PFSK-1 (cell line): ENCODE data around the gene CARNS1.

Experiments used
- FOXP2 ChIP-seq: optimal IDR thresholded peaks from 2 replicates; pipeline ENCODE3; 2011; ENCODE audit warnings: borderline replicate concordance, control low read depth, inconsistent platforms; ENCODE audit not compliant: insufficient read depth; ENCODE audit errors: extremely low read length, extremely low read depth
- POLR2AphosphoS5 ChIP-seq: IDR thresholded peaks from 2 replicates; pipeline ENCODE4 v1.6.1; 2012; ENCODE audit warnings: low read depth, mild to moderate bottlenecking, control low read depth, low read length, moderate library complexity
- SIN3A ChIP-seq: IDR thresholded peaks from 2 replicates; pipeline ENCODE4 v1.6.1; 2012; ENCODE audit warnings: mild to moderate bottlenecking, low read length, moderate library complexity, borderline replicate concordance; ENCODE audit not compliant: insufficient read depth
- TAF1 ChIP-seq: IDR thresholded peaks from 2 replicates; pipeline ENCODE4 v1.6.1; 2012; ENCODE audit warnings: low read length, control low read depth, borderline replicate concordance; ENCODE audit not compliant: insufficient read depth
- TF ChIP-seq, protein P1 (sequence below), 2 experiments: IDR thresholded peaks; 2 replicates each; pipeline versions ENCODE4 v1.6.1 to v1.8.0; 2011 to 2012; ENCODE audit warnings: low read depth in 2 of 2, low read length in 2 of 2, control low read depth in 1 of 2, inconsistent platforms in 1 of 2, mild to moderate bottlenecking in 1 of 2, moderate library complexity in 1 of 2; ENCODE audit not compliant: insufficient read depth in 1 of 2

Gene CARNS1

DNA sequence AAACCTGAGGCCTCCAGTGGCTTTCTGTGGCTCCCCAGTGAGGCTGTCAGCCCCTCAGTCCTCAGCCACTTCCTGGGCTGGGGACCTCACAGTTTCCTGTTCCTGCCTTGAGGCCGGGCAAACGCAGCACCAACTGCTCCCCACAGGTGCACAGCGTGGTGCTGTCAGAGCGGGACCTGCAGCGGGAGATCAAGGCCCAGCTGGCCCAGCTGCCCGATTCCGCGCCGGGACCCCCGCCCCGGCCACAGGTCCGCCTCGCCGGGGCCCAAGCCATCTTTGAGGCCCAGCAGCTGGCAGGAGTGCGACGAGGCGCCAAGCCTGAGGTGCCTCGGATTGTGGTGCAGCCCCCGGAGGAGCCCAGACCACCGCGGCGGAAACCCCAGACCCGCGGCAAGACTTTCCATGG lies 6.2 kb upstream of the CARNS1 start:
- no peak for TF ChIP-seq SIN3A
- TF ChIP-seq POLR2AphosphoS5 = no peak
- TF ChIP-seq TAF1 = no peak
- TF ChIP-seq FOXP2 = no peak
- TF ChIP-seq, protein P1, sequence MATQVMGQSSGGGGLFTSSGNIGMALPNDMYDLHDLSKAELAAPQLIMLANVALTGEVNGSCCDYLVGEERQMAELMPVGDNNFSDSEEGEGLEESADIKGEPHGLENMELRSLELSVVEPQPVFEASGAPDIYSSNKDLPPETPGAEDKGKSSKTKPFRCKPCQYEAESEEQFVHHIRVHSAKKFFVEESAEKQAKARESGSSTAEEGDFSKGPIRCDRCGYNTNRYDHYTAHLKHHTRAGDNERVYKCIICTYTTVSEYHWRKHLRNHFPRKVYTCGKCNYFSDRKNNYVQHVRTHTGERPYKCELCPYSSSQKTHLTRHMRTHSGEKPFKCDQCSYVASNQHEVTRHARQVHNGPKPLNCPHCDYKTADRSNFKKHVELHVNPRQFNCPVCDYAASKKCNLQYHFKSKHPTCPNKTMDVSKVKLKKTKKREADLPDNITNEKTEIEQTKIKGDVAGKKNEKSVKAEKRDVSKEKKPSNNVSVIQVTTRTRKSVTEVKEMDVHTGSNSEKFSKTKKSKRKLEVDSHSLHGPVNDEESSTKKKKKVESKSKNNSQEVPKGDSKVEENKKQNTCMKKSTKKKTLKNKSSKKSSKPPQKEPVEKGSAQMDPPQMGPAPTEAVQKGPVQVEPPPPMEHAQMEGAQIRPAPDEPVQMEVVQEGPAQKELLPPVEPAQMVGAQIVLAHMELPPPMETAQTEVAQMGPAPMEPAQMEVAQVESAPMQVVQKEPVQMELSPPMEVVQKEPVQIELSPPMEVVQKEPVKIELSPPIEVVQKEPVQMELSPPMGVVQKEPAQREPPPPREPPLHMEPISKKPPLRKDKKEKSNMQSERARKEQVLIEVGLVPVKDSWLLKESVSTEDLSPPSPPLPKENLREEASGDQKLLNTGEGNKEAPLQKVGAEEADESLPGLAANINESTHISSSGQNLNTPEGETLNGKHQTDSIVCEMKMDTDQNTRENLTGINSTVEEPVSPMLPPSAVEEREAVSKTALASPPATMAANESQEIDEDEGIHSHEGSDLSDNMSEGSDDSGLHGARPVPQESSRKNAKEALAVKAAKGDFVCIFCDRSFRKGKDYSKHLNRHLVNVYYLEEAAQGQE (IDR thresholded peaks at IDR 0.05; ENCODE audit: insufficient read depth in 1 of 2, low read depth in 2 of 2, low read length in 2 of 2) = no peak

DNA sequence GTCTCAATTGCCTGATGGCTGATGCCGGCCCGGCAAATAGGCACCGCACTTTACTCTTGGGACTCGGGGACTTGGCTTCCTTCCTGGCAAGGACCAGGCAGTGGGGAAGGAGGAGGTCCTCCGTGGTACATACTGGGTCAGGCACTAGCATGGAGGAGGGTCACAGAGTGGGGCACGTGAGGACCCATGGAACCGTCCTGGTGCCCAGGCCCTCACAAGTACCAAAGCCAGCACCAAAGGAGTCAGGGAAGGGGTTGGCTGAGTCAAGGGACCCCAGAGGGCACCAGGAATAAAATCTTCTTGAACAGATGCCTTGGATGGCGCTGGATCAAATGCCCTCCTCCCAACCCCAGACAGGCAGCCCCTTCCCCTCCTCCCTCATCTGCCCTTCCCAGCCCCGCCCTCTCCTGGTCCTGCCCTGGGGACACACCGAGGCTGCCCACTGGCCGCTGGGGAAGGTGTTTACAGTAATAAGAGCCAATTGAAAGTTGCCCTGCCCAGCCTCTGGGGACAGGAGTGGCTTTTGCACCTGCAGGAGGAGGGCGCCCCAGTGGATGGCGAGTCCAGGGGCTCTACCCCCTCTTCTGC lies 5.6 kb upstream of the CARNS1 start:
- TF ChIP-seq POLR2AphosphoS5 = no peak
- TF ChIP-seq, protein P1 (IDR thresholded peaks at IDR 0.05; ENCODE audit: insufficient read depth in 1 of 2, low read depth in 2 of 2, low read length in 2 of 2) = no peak
- TF ChIP-seq FOXP2 = no peak
- no peak for TF ChIP-seq SIN3A
- TF ChIP-seq TAF1 = no peak

DNA sequence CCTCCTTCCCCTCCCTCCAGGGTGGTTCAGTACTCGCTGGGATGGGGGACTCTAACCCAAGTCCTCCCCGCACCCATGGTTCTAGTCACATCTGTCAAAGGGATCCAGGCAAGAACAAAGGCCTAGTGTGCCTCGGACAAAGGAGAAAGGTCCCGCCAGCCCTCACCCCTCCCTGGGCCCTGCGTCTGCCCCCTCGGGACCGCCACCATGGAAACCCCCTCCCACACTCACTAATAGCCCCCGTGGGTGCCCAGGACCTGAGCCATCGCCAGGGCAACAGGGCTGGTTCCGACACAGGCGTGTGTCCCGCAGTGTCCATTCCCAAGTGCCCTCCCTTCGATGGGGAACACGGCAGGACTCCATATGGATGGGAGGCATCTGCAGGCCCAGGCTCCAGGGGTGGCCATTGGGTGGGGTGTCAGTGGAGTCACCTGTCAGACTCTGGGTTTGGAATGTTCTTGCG lies 5.1 kb upstream of the CARNS1 start:
- TF ChIP-seq SIN3A = no peak
- TF ChIP-seq FOXP2 = no peak
- TF ChIP-seq, protein P1 (IDR thresholded peaks at IDR 0.05; ENCODE audit: insufficient read depth in 1 of 2, low read depth in 2 of 2, low read length in 2 of 2) = no peak
- TF ChIP-seq POLR2AphosphoS5 = no peak
- no peak for TF ChIP-seq TAF1

DNA sequence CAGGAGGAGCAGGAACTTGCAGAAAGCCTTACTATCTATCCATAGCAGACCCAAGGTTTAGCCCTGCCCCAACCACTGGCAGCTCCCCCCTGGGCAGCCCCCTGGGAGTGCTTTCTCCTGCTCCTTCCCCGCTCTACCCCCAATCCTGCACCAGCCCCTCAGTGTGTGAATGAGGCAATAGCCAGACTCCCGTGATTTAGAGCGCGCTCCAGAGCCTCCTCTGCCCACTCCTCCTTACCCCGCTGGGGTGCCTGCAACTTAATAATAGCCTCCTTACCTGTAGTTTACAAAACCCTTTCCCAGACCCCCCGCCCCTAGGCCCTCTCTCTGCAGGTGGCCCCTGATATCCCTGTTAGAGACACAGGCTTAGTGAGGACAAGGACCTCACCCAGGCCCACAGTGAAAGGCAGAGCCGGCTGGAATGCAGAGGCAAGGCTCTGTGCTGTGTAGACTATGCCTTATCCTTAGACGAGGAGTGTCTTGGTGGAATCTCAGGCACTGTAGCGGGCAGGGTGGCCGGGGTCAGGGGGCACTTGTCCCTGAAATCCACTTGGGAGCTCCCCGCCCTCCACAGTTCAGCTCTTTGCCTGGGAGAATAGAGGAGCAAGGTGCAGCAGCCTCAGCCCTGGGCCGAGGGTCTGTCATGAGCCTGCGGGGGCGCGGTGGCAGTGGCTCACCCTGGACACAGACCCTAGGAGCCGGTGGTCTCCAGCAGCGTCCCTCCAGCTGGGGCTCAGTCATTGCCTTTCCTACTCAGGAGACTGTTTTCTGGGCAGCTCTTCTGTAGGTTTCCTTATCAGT lies 4.3 kb upstream of the CARNS1 start:
- TF ChIP-seq, protein P1 (IDR thresholded peaks at IDR 0.05; ENCODE audit: insufficient read depth in 1 of 2, low read depth in 2 of 2, low read length in 2 of 2) = no peak
- TF ChIP-seq FOXP2 (no peak), POLR2AphosphoS5 (no peak), SIN3A (no peak), TAF1 (no peak)
